Endothelial cell (in vitro differentiated cells): ENCODE data around the gene IMP3. TPM values are rescaled to one million over a fixed set of nuclear protein-coding genes. Genes with fewer than 3 reads are reported as not detected.
"Not testable (repeated sequence)": the region's sequence is repeated elsewhere in the genome, so short reads cannot be mapped to it uniquely, and the experiment has no call there.

Source experiments
- DNase-seq: peaks from one replicate; pipeline ENCODE4 v3.0.0; 2021; ENCODE audit warnings: low spot score
- H3K27ac Mint-ChIP-seq: one replicate; pipeline ENCODE4 v1.8.0; 2021; ENCODE audit warnings: mixed read lengths, inconsistent platforms; ENCODE audit not compliant: unreplicated experiment
- H3K27me3 Mint-ChIP-seq: one replicate; pipeline ENCODE4 v1.8.0; 2021; ENCODE audit warnings: mild to moderate bottlenecking, moderate library complexity, mixed read lengths, inconsistent platforms; ENCODE audit not compliant: unreplicated experiment
- H3K36me3 Mint-ChIP-seq: one replicate; pipeline ENCODE4 v1.8.0; 2021; ENCODE audit warnings: mild to moderate bottlenecking, low read depth, mixed read lengths, inconsistent platforms; ENCODE audit not compliant: unreplicated experiment
- H3K4me1 Mint-ChIP-seq: one replicate; pipeline ENCODE4 v1.8.0; 2021; ENCODE audit warnings: mild to moderate bottlenecking, mixed read lengths, inconsistent platforms; ENCODE audit not compliant: unreplicated experiment
- H3K4me3 Mint-ChIP-seq: one replicate; pipeline ENCODE4 v1.8.0; 2021; ENCODE audit warnings: mild to moderate bottlenecking, mixed read lengths, inconsistent platforms; ENCODE audit not compliant: unreplicated experiment
- H3K9me3 Mint-ChIP-seq: one replicate; pipeline ENCODE4 v1.8.0; 2021; ENCODE audit warnings: mixed read lengths, inconsistent platforms; ENCODE audit not compliant: unreplicated experiment
- total RNA-seq: library from RNA; stranded (reverse); fragmentation: NEBNext Ultra II Directional; extraction: Animal tissue kit (Norgen Biotek cat#: 25700); gene quantifications from one replicate; pipeline ENCODE4 v1.2.1, GENCODE V29; 2021; ENCODE audit not compliant: unreplicated experiment
- TF ChIP-seq, protein P1 (sequence below): fragments of 200-600 bp; sonication (generic); IDR thresholded peaks from one replicate; pipeline ENCODE4 v1.5.0; 2021; ENCODE audit warnings: antibody characterized with exemption; ENCODE audit not compliant: unreplicated experiment

Gene IMP3
- total RNA-seq, 1 donor from 2014 or later = 33.5 TPM

- H3K9me3 Mint-ChIP-seq = no peaks in the 10 kb centered on the region
- H3K27ac Mint-ChIP-seq = no peak overlapping the region
- H3K36me3 Mint-ChIP-seq = no peaks in the 10 kb centered on the region
- no peak overlapping the region for H3K4me3 Mint-ChIP-seq
- TF ChIP-seq, protein P1, sequence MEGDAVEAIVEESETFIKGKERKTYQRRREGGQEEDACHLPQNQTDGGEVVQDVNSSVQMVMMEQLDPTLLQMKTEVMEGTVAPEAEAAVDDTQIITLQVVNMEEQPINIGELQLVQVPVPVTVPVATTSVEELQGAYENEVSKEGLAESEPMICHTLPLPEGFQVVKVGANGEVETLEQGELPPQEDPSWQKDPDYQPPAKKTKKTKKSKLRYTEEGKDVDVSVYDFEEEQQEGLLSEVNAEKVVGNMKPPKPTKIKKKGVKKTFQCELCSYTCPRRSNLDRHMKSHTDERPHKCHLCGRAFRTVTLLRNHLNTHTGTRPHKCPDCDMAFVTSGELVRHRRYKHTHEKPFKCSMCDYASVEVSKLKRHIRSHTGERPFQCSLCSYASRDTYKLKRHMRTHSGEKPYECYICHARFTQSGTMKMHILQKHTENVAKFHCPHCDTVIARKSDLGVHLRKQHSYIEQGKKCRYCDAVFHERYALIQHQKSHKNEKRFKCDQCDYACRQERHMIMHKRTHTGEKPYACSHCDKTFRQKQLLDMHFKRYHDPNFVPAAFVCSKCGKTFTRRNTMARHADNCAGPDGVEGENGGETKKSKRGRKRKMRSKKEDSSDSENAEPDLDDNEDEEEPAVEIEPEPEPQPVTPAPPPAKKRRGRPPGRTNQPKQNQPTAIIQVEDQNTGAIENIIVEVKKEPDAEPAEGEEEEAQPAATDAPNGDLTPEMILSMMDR = no peak
- H3K27me3 Mint-ChIP-seq = peaks cover 21% of the 10 kb centered on the region
- no peak for DNase-seq
- no peaks in the 10 kb centered on the region for H3K4me1 Mint-ChIP-seq
Measured at GRCh38 chr15:75682181-75683135, 42.4 kb upstream of the IMP3 start.

GRCh38 chr15:75680007-75680789, 40.2 kb upstream of the IMP3 start:
- Mint-ChIP-seq H3K36me3 (no peaks in the 10 kb centered on the region), H3K27ac (no peak overlapping the region)
- TF ChIP-seq, protein P1 = no peak

GRCh38 chr15:75678324-75678690, 38.3 kb upstream of the IMP3 start:
- H3K27me3 Mint-ChIP-seq = peaks cover 21% of the 10 kb centered on the region
- H3K36me3 Mint-ChIP-seq, DNase-seq, H3K4me1 Mint-ChIP-seq, H3K27ac Mint-ChIP-seq, H3K4me3 Mint-ChIP-seq, H3K9me3 Mint-ChIP-seq: not testable (repeated sequence)

More at GRCh38 chr15:75680007-75680789, 40.2 kb upstream of the IMP3 start:
- no peak for DNase-seq
- no peaks in the 10 kb centered on the region for H3K9me3 Mint-ChIP-seq
- H3K27me3 Mint-ChIP-seq = peaks cover 23% of the 10 kb centered on the region
- no peaks in the 10 kb centered on the region for H3K4me1 Mint-ChIP-seq
- H3K4me3 Mint-ChIP-seq = no peak overlapping the region

- TF ChIP-seq, protein P1 = no peak
- no peak overlapping the region for H3K4me3 Mint-ChIP-seq
- H3K4me1 Mint-ChIP-seq = peaks cover 6% of the 10 kb centered on the region
- peaks cover 21% of the 10 kb centered on the region for H3K27me3 Mint-ChIP-seq
- H3K36me3 Mint-ChIP-seq = no peaks in the 10 kb centered on the region
- no peak overlapping the region for H3K27ac Mint-ChIP-seq
- no peak for DNase-seq
- H3K9me3 Mint-ChIP-seq = no peaks in the 10 kb centered on the region
Measured at GRCh38 chr15:75677465-75678323, 37.7 kb upstream of the IMP3 start.
